ENCODE measurements around the gene POMC.
"Not testable (repeated sequence)": the region's sequence is repeated elsewhere in the genome, so short reads cannot be mapped to it uniquely, and the experiment has no call there.

Gene POMC

DNA sequence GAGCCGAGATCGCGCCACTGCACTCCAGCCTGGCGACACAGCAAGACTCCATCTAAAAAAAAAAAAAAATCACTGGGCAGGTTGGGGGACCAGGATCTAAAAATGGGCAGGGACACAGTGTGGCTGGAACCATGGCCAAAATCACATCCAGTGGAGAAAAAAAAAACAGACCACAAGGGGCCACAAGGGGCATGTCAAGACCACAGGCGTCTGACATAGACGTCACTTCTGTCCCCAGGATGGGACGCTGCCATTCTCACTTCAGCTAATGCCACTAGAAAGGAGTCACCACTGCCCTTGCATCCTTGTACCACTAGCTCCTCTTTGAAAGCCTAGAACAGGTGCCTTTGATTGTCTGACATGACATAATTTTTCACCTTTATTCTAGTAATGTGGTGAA lies 2.5 kb upstream of the POMC start:
- Histone ChIP-seq H3K9me3 (replicated peaks in 1 of 11) (peaks cover 0 to 7% (median 0%) of the 10 kb centered on the region in 11 experiments; a peak in 2 of 22 replicates), H3K27me3 (peaks cover 49 to 54% (median 51%) of the 10 kb centered on the region in 11 experiments), H3K4me1 (peaks cover 11 to 33% (median 27%) of the 10 kb centered on the region in 10 experiments; a peak in 19 of 20 replicates), H3K27ac (no peak overlapping the region), H4K20me1 (peaks cover 0 to 14% (median 0%) of the 10 kb centered on the region in 11 experiments; a peak in 6 of 22 replicates), H3K4me2 (no peak overlapping the region), H3K4me3 (no peak overlapping the region), H3K36me3 (no peaks in the 10 kb centered on the region), H3K9ac (no peak overlapping the region)
- TF ChIP-seq Cebpa-rat (IDR thresholded peaks at IDR 0.05), result no peak

DNA sequence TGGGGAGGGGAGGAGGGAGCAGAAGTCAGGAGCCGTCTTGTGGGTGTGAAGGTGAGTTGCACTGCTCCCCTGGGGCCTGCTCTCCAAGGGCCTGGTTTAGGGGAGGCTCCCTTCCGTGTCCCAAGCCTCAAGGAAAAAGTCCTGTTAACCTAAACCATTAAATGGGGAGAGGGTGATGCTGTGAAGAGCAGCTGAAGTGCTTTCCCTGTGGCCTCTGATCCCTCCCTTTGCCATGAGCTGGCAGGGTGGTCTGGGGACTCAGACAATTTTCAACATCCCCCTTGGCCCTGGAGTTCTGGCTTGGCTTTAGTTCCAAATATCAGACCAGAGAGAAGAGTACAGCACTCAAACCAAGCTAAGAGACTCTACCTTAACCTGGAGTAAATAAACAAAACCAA lies 692 bp upstream of the POMC start:
- Histone ChIP-seq H3K4me2 (peak overlapping the region in 7 of 11 experiments; percentile 79 to 95 (median 91); a peak in 12 of 22 replicates), H3K27me3 (peaks cover 49 to 58% (median 52%) of the 10 kb centered on the region in 11 experiments), H3K9ac (no peak overlapping the region)

DNA sequence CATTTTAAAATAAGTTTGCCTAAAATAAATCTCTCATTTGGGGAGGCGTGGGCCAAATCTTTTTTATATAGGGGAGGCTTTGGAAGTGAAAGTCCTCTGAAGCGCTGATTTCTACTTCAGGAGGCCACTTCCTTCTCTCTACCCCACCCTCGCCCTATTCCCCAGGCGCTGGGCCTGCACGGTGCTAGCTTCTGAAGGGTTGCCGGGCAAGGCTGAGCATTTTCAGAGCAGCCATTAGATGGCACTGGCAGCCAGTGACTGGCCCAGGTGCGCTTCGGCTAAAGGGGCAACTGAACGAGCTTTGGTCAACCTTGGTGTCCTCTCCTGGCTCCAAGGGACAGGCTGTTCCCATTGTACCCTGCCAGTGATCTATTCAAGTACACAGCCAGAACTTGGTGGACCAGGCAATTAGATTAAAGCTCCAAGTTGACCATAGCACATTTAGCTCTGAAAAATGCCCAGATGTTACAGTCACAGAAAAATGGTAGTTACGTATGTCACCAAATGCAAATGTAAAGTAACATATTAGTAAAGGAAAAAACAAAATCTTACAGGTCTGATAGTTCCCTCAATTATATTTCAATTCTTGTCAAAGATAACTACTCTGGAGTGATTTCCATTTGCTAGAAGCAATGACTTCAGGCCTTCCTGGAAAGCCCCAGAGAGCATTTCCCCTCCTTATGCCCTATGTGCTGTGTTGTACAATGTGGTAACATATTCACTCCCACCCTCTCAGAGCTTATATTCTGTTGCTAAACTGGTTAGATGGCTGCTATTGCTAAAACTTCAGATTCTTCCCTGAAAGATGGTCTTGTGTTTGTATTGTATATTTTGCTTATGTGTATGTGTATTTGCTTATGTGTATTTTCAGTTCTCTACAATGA lies 2.1 kb downstream of the POMC start:
- peak overlapping the region; percentile 51 to 81 (median 69) for H3K4me2 ChIP-seq
- H3K27me3 ChIP-seq, result peaks cover 50 to 58% (median 54%) of the 10 kb centered on the region in 11 experiments
- TF ChIP-seq Cebpa-rat (IDR thresholded peaks at IDR 0.05), result no peak

More for the DNA sequence above, 692 bp upstream of the POMC start:
- H3K4me3 ChIP-seq, result no peak overlapping the region; a peak in 1 of 20 replicates
- peaks cover 0 to 14% (median 0%) of the 10 kb centered on the region in 11 experiments; a peak in 6 of 22 replicates for H4K20me1 ChIP-seq
- no peak for TF ChIP-seq Cebpa-rat (IDR thresholded peaks at IDR 0.05)
- H3K4me1 ChIP-seq, result peaks cover 19 to 44% (median 37%) of the 10 kb centered on the region in 10 experiments
- H3K27ac ChIP-seq, result no peak overlapping the region
- peaks cover 0 to 7% (median 0%) of the 10 kb centered on the region in 11 experiments; a peak in 2 of 22 replicates for H3K9me3 ChIP-seq (replicated peaks in 1 of 11)
- H3K36me3 ChIP-seq, result no peaks in the 10 kb centered on the region

DNA sequence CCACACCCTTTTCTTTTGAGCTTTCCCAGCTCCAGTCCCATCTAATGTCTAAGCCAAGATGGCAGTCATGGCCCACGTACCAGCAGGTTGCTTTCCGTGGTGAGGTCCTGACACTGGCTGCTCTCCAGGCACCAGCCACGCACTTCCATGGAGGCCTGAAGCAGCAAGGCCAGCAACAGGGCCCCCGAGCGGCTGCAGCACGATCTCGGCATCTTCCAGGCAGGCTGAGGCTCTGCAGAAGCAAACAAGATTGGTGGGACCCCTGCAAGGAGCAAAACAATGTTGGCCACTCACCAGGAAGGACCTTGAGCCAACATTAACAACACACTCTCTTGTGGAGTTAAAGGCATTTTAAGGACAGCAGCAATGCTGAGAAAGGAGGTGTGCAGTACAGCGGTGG lies 3.8 kb downstream of the POMC start:
- no peak for TF ChIP-seq Cebpa-rat (IDR thresholded peaks at IDR 0.05)
- Histone ChIP-seq H3K4me2 (peak overlapping the region in 3 of 11 experiments; percentile 71 to 76 (median 74); a peak in 2 of 22 replicates), H3K9me3 (replicated peaks in 1 of 11) (peaks cover 7 to 17% (median 11%) of the 10 kb centered on the region in 11 experiments; a peak in 18 of 22 replicates), H4K20me1 (peaks cover 0 to 14% (median 0%) of the 10 kb centered on the region in 11 experiments; a peak in 6 of 22 replicates), H3K27me3 (peaks cover 34 to 46% (median 41%) of the 10 kb centered on the region in 11 experiments), H3K27ac (no peak overlapping the region), H3K36me3 (no peaks in the 10 kb centered on the region), H3K4me3 (no peak overlapping the region), H3K4me1 (peaks cover 14 to 35% (median 29%) of the 10 kb centered on the region in 10 experiments), H3K9ac (no peak overlapping the region)

More for the DNA sequence above, 2.1 kb downstream of the POMC start:
- Histone ChIP-seq H3K9ac (0 out of 22 replicates have a peak overlapping the region, but pooled peaks of 1 of the 11 experiments have one; percentile 3), H3K9me3 (replicated peaks in 1 of 11) (peaks cover 4 to 12% (median 6%) of the 10 kb centered on the region in 11 experiments; a peak in 18 of 22 replicates), H4K20me1 (peaks cover 0 to 14% (median 0%) of the 10 kb centered on the region in 11 experiments; a peak in 6 of 22 replicates), H3K27ac (no peak overlapping the region), H3K4me1 (peaks cover 14 to 32% (median 27%) of the 10 kb centered on the region in 10 experiments), H3K36me3 (no peaks in the 10 kb centered on the region), H3K4me3 (no peak overlapping the region)

DNA sequence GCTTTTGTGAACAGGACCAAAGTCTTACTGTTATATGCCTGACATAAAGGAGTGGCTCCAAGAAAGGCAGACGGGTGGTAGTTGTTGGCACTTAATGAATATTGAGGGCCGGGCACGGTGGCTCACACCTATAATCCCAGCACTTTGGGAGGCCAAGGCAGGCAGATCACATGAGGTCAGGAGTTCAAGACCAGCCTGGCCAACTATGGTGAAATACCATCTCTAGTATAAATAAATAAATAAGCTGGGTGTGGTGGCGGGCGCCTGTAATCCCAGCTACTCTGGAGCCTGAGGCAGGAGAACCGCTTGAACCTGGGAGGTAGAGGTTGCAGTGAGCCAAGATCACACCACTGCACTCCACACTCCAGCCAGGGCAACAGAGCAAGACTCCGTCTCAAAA lies 6.3 kb downstream of the POMC start:
- not testable (repeated sequence) for H3K27ac ChIP-seq, H3K4me2 ChIP-seq, H4K20me1 ChIP-seq, H3K9ac ChIP-seq, H3K36me3 ChIP-seq, H3K4me3 ChIP-seq
- peaks cover 7 to 17% (median 11%) of the 10 kb centered on the region in 11 experiments; a peak in 18 of 22 replicates for H3K9me3 ChIP-seq (replicated peaks in 1 of 11)
- H3K27me3 ChIP-seq, result peaks cover 9 to 21% (median 16%) of the 10 kb centered on the region in 11 experiments
- H3K4me1 ChIP-seq, result peaks cover 14 to 25% (median 18%) of the 10 kb centered on the region in 10 experiments

DNA sequence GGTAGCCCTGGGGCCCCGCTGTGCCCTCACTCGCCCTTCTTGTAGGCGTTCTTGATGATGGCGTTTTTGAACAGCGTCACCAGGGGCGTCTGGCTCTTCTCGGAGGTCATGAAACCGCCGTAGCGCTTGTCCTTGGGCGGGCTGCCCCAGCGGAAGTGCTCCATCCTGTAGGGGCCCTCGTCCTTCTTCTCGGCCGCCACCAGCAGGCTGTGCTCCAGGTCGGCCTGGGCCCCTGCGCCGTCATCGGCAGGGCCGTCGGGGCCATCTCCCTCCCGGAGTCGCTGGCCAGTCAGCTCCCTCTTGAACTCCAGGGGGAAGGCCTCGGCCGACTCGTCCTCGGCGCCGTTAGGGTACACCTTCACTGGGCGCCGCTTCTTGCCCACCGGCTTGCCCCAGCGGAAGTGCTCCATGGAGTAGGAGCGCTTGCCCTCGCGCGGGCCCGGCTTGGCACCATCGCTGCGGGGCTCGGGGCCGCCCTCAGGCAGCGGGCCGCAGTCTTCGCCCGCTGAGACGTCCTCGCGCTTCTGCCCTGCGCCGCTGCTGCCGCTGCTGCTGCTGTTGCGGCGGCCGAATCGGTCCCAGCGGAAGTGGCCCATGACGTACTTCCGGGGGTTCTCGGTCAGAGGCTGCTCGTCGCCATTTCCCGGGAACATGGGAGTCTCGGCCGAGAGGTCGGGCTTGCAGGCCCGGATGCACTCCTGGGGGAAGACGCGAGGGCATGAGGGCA lies 7.2 kb downstream of the POMC start:
- Histone ChIP-seq H3K27ac (peak overlapping the region in 1 of 11 experiments; percentile 6; a peak in 2 of 22 replicates), H3K4me3 (peak overlapping the region in 4 of 10 experiments; percentile 13 to 42 (median 28); a peak in 4 of 20 replicates), H3K9me3 (replicated peaks in 1 of 11) (peaks cover 7 to 17% (median 11%) of the 10 kb centered on the region in 11 experiments; a peak in 18 of 22 replicates), H4K20me1 (no peaks in the 10 kb centered on the region), H3K36me3 (no peaks in the 10 kb centered on the region), H3K27me3 (peaks cover under 1 to 13% (median 8%) of the 10 kb centered on the region in 11 experiments; a peak in 18 of 22 replicates), H3K4me1 (peaks cover 10 to 24% (median 16%) of the 10 kb centered on the region in 10 experiments), H3K4me2 (peak overlapping the region; percentile 17 to 58 (median 38); a peak in 18 of 22 replicates), H3K9ac (no peak overlapping the region)
- no peak for TF ChIP-seq Cebpa-rat (IDR thresholded peaks at IDR 0.05)

DNA sequence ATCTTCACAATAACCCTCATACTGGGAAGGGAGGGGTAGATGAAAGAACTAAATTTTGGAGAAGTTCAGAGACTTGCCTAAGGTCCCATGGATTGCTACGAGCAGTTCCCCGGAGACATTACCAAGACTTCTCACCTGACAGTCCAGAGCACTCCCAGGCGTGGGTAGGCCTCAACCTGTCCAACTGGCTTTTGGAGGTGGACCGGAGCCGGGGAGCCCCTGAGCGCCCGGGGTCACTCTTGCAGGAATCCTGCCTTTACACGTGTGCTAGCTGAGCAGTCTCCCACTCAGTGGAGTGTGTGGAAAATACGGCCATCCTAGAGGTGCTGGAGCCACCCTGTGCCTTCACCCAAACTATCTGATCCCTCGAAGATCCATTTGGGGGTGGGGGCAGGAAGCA lies 8.0 kb downstream of the POMC start:
- Histone ChIP-seq H3K27me3 (peaks cover 0 to 11% (median 6%) of the 10 kb centered on the region in 11 experiments; a peak in 8 of 22 replicates), H3K9me3 (replicated peaks in 1 of 11) (peaks cover 7 to 17% (median 11%) of the 10 kb centered on the region in 11 experiments; a peak in 18 of 22 replicates), H3K36me3 (no peaks in the 10 kb centered on the region), H3K27ac (no peak overlapping the region), H3K4me3 (no peak overlapping the region), H3K4me1 (peaks cover 3 to 17% (median 8%) of the 10 kb centered on the region in 10 experiments), H3K9ac (no peak overlapping the region), H3K4me2 (no peak overlapping the region), H4K20me1 (no peaks in the 10 kb centered on the region)
- no peak for TF ChIP-seq Cebpa-rat (IDR thresholded peaks at IDR 0.05)

DNA sequence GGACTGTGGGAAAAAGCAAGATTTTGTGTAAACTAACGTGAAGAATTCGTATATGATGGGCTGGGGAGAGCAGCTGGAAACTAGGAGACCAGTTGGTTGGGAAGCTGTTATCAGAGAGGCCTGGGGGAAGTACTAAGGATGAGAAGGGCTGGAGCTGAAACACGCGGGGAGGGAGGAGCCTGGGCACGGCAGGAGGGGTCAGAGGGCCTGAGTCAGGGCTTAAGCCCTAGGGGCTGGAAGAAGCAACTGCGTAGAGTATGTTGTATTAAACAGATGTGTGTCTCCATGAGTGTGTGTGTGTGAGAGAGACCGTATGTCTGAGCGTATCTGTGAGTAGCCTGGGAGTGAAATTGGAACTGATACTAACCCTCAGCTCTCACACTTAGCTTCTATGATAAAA lies 8.4 kb downstream of the POMC start:
- Histone ChIP-seq H3K36me3 (no peaks in the 10 kb centered on the region), H3K4me2 (no peak overlapping the region), H3K27me3 (peaks cover 0 to 11% (median 3%) of the 10 kb centered on the region in 11 experiments; a peak in 7 of 22 replicates)

More for the DNA sequence above, 8.4 kb downstream of the POMC start:
- Histone ChIP-seq H3K9me3 (replicated peaks in 1 of 11) (peaks cover 7 to 17% (median 11%) of the 10 kb centered on the region in 11 experiments; a peak in 18 of 22 replicates), H3K4me1 (peaks cover 0 to 17% (median 5%) of the 10 kb centered on the region in 10 experiments; a peak in 15 of 20 replicates), H4K20me1 (no peaks in the 10 kb centered on the region), H3K4me3 (no peak overlapping the region), H3K27ac (no peak overlapping the region), H3K9ac (no peak overlapping the region)
- no peak for TF ChIP-seq Cebpa-rat (IDR thresholded peaks at IDR 0.05)
